GM19035 (cell line): ENCODE results near the gene CMSS1.
A peak's percentile ranks its signal among the peaks of the same experiment; 100 is the strongest.

Experiments
- ATAC-seq: cut with Tn5 transposase; IDR thresholded peaks from one replicate; pipeline ENCODE4 v1.9.1; 2021; ENCODE audit not compliant: unreplicated experiment

The CMSS1 gene

DNA sequence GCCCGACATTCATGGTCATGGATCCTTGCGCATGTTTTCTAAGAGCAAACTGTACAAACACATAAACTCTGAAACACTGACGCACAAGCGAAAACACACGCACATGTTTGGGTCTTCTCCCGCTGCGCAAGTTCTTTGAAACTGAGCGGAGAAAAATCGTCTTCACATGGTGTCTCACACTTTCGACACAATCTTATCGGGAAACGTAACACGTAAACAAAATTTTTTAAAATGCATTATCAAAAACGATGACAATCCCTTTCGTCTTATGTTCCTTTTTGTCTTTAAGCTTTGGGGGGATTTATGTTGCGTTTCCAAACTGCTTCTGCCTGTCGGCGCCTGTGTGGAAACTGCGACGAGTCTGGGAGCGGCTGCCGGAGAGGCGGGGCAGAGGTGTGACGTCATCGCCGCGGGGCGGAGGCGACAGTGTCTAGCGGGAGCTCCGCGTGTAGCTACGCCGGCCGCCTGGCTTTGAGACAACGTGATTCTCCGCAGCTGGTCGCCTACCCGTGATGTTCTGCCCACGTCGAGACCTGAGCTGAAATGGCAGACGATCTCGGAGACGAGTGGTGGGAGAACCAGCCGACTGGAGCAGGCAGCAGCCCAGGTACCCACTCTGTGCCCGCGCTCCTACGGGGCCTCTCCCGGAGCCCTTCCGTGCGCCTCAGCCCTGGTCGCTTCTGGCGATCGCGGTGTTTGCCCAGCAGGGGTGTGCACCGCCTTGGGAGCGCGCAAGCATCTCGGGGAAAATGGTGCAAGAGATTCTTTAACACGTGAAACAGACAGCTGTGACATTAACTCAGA lies at the start of gene CMSS1:
Gene CMSS1, plus strand, starts transcription at position 426 of the 804 bp plus-strand sequence.
- ATAC-seq, result peak; percentile 98

DNA sequence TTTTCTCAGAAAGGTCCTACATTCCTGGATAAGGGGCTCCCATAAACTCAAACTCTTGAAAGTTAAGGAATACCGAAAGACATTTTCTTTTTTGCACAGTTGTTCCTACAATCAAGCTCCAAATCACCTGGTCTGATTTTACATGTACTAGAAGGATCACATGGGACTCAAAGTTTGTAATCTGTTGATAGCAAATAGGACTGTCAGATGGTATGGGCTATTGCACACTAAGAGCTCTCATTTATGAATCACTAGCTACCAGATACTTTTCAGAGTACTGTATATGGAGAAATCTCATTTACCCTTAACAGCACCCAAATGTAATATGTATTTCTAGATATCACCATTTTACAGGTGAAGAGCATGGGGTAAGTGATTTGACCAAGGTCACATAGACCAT lies 49.5 kb upstream of the CMSS1 start:
- no peak for ATAC-seq

- ATAC-seq, result no peak
These were observed 48.7 kb upstream of the CMSS1 start for GRCh38 chr3:99768808-99769501.

DNA sequence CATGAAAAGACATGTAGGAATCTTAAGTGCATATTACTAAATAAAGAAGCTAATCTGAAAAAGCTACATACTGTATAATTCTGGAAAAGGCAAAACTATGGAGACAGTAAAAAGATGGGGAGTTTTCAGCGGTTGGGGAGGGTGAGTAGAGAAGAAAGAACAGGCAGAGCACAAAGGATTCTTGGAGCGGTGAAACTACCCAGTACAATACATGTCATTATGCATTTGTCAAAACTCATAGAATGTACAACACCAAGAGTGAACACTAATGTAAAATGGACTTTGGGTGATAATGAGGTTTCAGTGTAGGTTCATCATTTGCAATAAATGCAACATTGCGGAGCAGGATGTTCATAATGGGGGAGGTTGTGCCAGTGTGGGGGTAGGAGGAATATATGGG lies 45.5 kb upstream of the CMSS1 start:
- no peak for ATAC-seq

GRCh38 chr3:99772671-99773070 lies 45.0 kb upstream of the CMSS1 start:
- no peak for ATAC-seq

GRCh38 chr3:99774467-99774866 lies 43.2 kb upstream of the CMSS1 start:
- ATAC-seq, result peak; percentile 90

DNA sequence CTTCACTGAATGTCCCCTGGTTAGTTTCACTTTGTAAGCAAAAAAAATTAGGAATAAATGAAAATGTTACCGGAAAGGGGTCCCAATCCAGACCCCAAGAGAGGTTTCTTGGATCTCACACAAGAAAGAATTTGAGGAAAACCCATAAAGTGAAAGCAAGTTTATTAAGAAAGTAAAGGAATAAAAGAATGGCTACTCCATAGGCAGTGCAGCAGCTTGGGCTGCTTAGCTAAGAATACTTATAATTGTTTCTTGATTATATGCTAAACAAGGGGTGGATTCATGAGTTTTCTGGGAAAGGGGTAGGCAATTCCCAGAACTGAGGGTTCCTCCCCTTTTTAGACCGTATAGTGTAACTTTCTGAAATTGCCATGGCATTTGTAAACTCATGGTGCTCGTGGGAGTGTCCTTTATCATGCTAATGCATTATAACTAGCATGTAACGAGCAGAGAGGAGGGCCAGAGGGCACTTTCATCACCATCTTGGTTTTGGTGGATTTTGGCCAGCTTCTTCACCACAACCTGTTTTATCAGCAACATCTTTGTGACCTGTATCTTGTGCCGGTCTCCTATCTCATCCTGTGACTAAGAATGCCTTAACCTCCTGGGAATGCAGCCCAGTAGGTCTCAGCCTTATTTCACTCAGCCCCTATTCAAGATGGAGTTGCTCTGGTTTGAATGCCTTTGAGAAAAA lies 41.0 kb upstream of the CMSS1 start:
- ATAC-seq, result no peak

DNA sequence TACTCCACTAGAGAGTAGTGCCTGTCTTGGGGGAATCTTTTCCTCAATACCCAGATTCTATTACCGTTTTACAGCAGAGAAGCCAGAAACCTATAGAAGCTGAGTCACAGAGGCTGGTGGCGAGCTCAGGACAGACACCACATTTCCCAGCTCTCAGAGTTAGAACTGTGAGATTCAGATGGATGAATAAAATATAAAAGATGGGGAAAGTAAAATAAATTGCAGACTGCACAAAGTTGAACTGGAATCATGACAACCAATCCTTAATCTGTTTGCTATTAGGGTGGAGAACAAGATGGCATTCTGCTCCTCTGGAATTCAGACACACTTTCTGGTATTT lies 40.5 kb upstream of the CMSS1 start:
- no peak for ATAC-seq

- no peak for ATAC-seq
These were observed 40.0 kb upstream of the CMSS1 start for GRCh38 chr3:99777708-99778107.

GRCh38 chr3:99780749-99781148 lies 36.9 kb upstream of the CMSS1 start:
- no peak for ATAC-seq

- ATAC-seq, result no peak
These were observed 35.9 kb upstream of the CMSS1 start for GRCh38 chr3:99781761-99782160.

DNA sequence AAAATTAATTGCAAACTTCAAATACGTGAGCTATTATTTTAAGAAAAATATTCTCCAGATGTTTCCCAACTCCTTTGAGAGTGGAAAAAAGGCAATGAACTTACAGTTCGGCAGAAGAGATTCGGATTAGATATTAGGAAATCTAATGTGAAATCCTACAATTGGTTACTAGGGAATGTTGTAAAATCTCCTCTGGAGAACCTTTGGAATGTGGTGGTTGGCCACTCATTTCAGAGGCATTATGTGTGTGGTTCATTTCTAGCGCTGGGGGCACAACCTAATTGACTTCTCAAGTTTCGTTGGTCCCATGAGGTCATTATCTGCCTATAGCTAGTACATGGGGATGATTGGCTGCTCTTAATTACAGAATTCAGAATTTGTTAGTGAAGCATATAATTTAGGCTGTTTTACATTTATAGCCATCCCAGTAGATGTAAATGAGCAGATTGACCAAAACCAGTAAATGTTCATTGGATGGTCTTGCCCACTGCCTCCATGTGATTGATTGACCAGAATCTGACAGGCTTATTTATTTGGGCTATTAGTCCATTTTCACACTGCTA lies 34.6 kb upstream of the CMSS1 start:
- no peak for ATAC-seq

DNA sequence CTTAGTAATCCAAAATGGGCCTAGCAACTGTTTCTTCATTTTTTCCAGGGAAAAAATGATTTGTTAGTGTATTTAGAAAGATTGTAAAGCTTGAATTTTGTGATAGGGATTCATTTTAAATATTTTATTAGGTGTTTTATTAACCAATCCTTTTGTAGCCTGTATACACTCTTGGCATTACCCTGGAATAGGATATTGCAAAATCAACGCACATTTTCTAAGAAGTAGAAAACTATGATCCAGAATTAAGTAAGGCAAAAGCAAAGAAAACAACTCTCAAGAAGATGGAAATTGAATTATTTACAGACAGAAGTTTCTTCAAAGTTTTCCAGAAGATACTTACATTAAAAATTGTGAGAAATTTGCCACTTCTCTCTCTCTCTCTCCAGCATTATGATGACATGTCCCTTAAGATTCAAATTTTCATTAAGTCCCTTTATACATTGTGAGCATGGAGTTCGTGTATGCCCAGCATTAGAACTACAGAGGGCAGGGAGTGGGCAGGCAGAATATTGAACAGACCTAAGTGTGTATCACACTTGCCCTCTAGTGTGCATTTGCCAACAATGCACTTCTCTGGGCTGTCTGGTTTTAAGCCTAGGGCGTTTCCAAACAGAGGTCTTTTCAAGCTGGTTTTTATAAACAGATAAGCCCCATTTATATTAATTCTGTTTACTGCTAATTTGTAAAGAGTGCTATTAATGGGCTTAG lies 28.5 kb upstream of the CMSS1 start:
- peak; percentile 97 for ATAC-seq

DNA sequence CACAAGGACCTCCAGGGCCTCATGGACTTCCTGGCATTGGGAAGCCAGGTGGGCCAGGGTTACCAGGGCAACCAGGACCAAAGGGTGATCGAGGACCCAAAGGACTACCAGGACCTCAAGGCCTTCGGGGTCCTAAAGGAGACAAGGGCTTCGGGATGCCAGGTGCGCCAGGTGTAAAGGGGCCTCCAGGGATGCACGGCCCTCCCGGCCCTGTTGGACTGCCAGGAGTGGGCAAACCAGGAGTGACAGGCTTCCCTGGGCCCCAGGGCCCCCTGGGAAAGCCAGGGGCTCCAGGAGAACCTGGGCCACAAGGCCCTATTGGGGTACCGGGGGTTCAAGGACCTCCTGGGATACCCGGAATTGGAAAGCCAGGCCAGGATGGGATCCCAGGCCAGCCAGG lies 23.2 kb upstream of the CMSS1 start:
- ATAC-seq, result no peak

GRCh38 chr3:99795573-99795972 lies 22.1 kb upstream of the CMSS1 start:
- ATAC-seq, result no peak

DNA sequence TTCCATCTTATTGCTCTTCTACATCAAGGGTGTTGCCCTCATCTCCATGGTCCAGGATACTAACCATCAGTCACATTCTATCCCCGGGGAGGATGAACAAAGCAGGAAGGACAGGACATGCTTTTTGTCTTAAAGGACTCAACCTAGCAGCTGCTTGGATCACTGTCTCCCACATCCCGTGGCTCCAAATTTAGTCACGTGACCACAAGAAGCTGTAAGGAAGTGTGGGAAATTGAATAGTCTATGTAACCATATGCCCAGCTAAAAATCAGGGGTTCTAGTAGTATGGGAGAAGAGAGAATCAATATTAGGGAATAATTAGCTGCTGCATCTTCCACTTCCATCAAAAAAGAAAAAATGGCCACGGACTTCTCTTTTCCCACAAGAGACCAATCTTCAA lies 18.2 kb upstream of the CMSS1 start:
- no peak for ATAC-seq

- ATAC-seq, result no peak
These were observed 14.4 kb upstream of the CMSS1 start for GRCh38 chr3:99803297-99803696.

- no peak for ATAC-seq
These were observed 12.5 kb upstream of the CMSS1 start for GRCh38 chr3:99805160-99805559.

DNA sequence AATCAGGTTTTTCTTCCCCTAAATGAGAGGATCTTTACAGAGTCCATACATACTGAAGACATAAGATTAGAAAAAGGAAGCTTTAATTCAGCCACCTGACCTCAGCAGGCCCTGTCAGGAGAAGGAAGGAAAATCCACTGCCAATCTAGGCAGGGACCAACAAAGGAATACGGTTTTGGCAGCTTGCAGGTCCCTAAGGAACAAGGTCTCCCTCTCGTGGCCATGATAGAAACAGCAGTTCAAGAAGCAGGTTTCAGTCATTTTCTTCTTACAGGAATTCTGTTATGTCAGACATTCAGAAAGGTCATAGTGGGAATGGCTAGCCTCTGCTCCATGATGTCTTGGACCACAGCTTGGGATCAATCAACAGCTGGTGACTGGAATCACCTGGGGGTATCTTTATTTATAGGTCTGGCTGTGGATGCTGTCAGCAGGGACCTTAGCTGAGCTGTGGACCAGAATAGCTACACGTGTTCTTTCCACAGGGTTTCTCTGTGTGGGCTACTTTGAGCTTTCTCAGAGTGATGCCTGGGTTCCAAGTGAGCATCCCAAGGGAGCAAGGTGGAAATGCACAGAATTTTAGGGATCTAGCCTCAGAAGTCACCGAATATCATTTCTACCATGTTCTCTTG lies 9.4 kb upstream of the CMSS1 start:
- ATAC-seq, result no peak

DNA sequence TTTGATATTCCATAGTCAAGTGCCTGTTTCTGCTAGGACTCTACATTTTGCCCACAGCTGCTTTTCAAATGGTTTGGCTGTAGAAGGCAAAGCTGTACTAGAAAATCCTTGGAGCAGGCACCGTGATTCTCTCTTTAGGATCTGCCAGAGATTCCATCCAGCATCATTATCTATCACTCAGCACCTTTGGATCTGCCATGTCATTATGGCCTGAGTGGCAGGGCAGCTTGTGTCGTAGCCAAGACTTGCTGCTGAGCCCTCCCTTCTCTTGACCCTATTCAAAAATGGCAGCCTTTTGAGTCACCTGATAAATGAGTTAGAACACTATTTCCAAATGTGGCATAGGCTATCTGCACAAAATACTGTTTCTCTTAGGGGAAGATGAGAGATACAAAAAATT lies 8.1 kb upstream of the CMSS1 start:
- no peak for ATAC-seq

DNA sequence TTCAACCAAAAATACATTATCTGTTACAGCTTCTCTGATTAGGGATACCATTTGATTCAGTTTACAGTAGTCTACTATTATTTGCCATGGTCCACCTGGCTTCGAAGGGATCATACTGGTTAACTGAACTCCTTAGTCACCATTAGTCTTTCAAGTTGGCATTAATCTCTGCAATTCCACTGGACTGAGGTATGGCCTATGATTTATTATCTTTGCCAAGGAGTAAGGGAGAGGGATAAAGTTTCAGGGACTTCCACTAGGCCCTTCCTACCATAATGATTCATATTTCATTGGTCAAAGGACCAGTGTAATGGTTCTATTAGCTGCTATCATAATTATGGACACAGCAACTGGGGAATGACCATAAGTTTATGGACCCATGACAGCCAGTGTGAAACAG lies 7.3 kb upstream of the CMSS1 start:
- no peak for ATAC-seq
